Measurements from ENCODE around the gene ASB10. TPM values are rescaled to one million over a fixed set of nuclear protein-coding genes. Genes with fewer than 3 reads are reported as not detected.

Gene ASB10, protein sequence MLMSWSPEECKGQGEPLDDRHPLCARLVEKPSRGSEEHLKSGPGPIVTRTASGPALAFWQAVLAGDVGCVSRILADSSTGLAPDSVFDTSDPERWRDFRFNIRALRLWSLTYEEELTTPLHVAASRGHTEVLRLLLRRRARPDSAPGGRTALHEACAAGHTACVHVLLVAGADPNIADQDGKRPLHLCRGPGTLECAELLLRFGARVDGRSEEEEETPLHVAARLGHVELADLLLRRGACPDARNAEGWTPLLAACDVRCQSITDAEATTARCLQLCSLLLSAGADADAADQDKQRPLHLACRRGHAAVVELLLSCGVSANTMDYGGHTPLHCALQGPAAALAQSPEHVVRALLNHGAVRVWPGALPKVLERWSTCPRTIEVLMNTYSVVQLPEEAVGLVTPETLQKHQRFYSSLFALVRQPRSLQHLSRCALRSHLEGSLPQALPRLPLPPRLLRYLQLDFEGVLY
- total RNA-seq = not detected
- polyA plus RNA-seq (ENCODE audit: insufficient read length in 2 of 2) = under 1 TPM in 1 of 2 donors, not detected in 1; 0.12 TPM
- long read RNA-seq, donor 1 = 0 reads
- long read RNA-seq, donor 2 = 0 reads
- long read RNA-seq, donor 3 = 0 reads
- long read RNA-seq, donor 4 = 0 reads

DNA sequence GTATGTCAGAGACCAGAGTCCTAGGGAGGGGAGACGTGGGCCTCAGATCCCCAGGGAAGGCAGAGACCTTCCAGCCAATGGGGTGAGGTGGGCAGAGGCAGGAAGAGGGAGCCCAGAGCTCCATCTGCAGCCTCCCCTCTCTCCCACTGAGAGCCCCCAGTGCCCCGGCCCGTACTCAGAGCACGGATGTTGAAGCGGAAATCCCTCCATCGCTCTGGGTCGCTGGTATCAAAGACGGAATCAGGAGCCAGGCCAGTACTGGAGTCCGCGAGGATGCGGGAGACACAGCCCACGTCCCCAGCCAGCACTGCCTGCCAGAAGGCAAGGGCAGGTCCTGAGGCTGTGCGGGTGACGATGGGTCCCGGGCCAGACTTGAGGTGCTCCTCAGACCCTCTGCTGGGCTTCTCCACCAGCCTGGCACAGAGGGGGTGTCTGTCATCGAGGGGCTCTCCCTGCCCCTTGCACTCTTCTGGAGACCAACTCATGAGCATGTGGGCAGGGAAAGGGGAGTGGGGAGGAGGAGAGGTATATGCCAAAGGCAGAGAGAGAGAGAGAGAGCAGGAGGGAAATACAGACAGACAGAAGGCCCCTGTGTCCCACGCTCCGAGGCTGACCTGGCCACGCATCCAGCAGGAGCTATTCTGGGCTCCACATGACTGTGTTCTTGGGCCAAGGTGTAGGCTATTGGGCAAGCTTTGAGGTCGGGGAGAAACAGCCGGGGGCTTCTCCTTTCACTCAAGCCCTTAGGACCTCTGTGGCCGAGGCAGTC lies at the start of gene ASB10:
Gene ASB10 (minus strand): TSS at position 611 of the 769 bp plus-strand sequence. CDS start 120 bp downstream, at position 491.
- Histone ChIP-seq H3K27ac (ENCODE audit: low read depth, low read length) (no peak within 1 kb of the TSS), H3K4me1 (ENCODE audit: control insufficient read depth, insufficient read depth, low read length) (peaks cover 2% of the 10 kb centered on the region), H3K36me3 (ENCODE audit: control insufficient read depth, insufficient read depth, low read length) (no peaks in the 10 kb centered on the region), H3K4me3 (ENCODE audit: low read depth, low read length) (no peak within 1 kb of the TSS), H3K27me3 (ENCODE audit: control insufficient read depth, insufficient read depth, low read length) (no peaks in the 10 kb centered on the region), H3K9me3 (ENCODE audit: control insufficient read depth, insufficient read depth, low read length) (no peaks in the 10 kb centered on the region)
- 74% methylated on average over 21 of the region's 22 CpGs for WGBS (ENCODE audit: insufficient coverage)
- DNase-seq (ENCODE audit: low read depth in 4 of 6, low spot score in 6 of 6) = no peak

DNA sequence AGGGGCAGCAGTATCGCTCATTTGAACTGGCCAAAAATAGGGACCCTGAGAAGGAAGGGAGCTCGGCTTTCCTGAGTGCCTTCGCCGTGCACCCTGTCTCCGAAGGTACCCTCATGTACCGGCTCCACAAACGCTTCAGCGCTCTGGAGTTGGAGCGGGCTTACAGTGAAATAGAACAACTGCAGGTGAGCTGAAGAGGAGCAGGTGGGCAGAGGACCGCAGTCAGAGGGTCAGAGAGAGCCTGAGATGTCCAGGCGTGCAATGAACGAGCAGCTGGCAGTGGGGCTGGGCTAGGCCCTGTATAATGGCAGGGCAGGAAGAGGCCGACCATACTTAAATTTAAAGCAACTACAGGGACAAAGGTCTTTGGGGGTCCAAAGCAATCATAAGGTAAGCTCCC lies 49.4 kb upstream of the ASB10 start:
- H3K36me3 ChIP-seq (ENCODE audit: control insufficient read depth, insufficient read depth, low read length) = peaks cover 78% of the 10 kb centered on the region
- 97% methylated on average over 13 of the region's 13 CpGs for WGBS (ENCODE audit: insufficient coverage)

DNA sequence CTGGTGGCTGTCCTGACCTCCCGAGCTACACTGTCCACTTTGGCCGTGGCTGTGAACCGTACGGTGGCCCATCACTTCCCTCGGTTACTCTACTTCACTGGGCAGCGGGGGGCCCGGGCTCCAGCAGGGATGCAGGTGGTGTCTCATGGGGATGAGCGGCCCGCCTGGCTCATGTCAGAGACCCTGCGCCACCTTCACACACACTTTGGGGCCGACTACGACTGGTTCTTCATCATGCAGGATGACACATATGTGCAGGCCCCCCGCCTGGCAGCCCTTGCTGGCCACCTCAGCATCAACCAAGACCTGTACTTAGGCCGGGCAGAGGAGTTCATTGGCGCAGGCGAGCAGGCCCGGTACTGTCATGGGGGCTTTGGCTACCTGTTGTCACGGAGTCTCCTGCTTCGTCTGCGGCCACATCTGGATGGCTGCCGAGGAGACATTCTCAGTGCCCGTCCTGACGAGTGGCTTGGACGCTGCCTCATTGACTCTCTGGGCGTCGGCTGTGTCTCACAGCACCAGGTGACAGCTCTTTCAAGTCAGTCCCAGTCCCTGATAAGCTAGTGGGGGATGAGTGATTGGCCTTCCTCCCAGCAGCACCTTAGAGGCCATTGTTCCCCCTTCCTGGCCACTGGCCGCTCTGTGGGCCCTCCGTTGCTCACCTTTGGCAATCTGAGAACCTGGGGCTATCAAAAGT lies 48.2 kb upstream of the ASB10 start:
- H3K4me3 ChIP-seq (ENCODE audit: low read depth, low read length) = no peak overlapping the region
- H3K36me3 ChIP-seq (ENCODE audit: control insufficient read depth, insufficient read depth, low read length) = peaks cover 69% of the 10 kb centered on the region
- H3K27ac ChIP-seq (ENCODE audit: low read depth, low read length) = no peak overlapping the region
- DNase-seq (ENCODE audit: low read depth in 4 of 6, low spot score in 6 of 6) = no peak
- peaks cover 22% of the 10 kb centered on the region for H3K4me1 ChIP-seq (ENCODE audit: control insufficient read depth, insufficient read depth, low read length)
- H3K27me3 ChIP-seq (ENCODE audit: control insufficient read depth, insufficient read depth, low read length) = no peaks in the 10 kb centered on the region
- H3K9me3 ChIP-seq (ENCODE audit: control insufficient read depth, insufficient read depth, low read length) = no peaks in the 10 kb centered on the region
- WGBS (ENCODE audit: insufficient coverage) = 91% methylated on average over 28 of the region's 28 CpGs

More for the DNA sequence above, 49.4 kb upstream of the ASB10 start:
- Histone ChIP-seq H3K4me1 (ENCODE audit: control insufficient read depth, insufficient read depth, low read length) (peaks cover 22% of the 10 kb centered on the region), H3K9me3 (ENCODE audit: control insufficient read depth, insufficient read depth, low read length) (no peaks in the 10 kb centered on the region), H3K27me3 (ENCODE audit: control insufficient read depth, insufficient read depth, low read length) (no peaks in the 10 kb centered on the region), H3K27ac (ENCODE audit: low read depth, low read length) (no peak overlapping the region), H3K4me3 (ENCODE audit: low read depth, low read length) (no peak overlapping the region)
- no peak for DNase-seq (ENCODE audit: low read depth in 4 of 6, low spot score in 6 of 6)

DNA sequence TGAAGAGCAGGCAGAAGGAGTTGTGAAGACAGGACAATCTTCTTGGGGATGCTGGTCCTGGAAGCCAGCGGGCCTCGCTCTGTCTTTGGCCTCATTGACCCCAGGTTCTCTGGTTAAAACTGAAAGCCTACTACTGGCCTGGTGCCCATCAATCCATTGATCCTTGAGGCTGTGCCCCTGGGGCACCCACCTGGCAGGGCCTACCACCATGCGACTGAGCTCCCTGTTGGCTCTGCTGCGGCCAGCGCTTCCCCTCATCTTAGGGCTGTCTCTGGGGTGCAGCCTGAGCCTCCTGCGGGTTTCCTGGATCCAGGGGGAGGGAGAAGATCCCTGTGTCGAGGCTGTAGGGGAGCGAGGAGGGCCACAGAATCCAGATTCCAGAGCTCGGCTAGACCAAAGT lies 46.8 kb upstream of the ASB10 start:
- DNase-seq (ENCODE audit: low read depth in 4 of 6, low spot score in 6 of 6) = no peak
- no peaks in the 10 kb centered on the region for H3K9me3 ChIP-seq (ENCODE audit: control insufficient read depth, insufficient read depth, low read length)
- H3K4me3 ChIP-seq (ENCODE audit: low read depth, low read length) = peak overlapping the region; percentile 82
- no peak overlapping the region for H3K27ac ChIP-seq (ENCODE audit: low read depth, low read length)
- peaks cover 22% of the 10 kb centered on the region for H3K4me1 ChIP-seq (ENCODE audit: control insufficient read depth, insufficient read depth, low read length)
- H3K27me3 ChIP-seq (ENCODE audit: control insufficient read depth, insufficient read depth, low read length) = no peaks in the 10 kb centered on the region
- 82% methylated on average over 9 of the region's 9 CpGs for WGBS (ENCODE audit: insufficient coverage)
- peaks cover 55% of the 10 kb centered on the region for H3K36me3 ChIP-seq (ENCODE audit: control insufficient read depth, insufficient read depth, low read length)

DNA sequence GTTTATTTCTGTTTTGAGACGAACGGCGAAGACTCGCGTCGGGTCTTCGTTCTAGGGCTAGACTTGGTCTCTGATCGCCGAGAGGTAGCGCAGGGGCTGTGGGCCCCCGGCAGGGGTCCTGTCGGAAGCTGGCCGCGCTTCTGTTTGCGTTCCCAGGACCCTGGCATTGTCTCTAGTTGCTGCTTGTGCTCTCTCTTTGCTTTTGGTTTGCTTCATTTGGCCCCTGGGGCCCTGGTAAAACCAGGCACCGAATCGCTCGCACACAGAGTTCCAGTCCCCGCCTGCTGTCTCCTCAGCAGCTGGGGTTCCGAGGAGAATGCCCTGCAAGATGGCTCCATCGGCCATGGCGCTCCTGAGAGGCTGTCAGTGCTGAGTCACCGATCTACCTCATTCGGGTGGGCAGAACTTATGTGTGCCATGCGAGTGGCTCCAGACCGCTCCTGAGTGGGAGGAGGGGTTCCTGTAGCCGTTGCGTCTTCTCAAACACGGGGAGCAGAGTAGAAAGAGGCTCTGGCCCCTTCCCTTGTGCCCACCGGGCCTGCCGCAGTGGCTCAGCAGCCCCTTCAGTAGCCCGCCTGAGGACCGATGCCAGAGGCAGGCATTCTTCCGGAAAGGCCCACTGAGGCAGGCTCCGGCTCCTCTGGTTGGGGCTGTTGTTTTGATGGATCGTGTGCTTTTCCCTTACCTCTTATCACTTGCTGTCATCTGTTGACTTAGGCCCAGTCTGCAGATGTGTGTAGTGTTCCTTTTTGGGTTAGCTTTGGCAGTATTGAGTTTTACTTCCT lies 46.1 kb upstream of the ASB10 start:
- WGBS (ENCODE audit: insufficient coverage) = 8% methylated on average over 33 of the region's 36 CpGs
- H3K27me3 ChIP-seq (ENCODE audit: control insufficient read depth, insufficient read depth, low read length) = no peaks in the 10 kb centered on the region
- peak in 2 of 6 donors; percentile 39 to 44 for DNase-seq (ENCODE audit: low read depth in 4 of 6, low spot score in 6 of 6)
- H3K36me3 ChIP-seq (ENCODE audit: control insufficient read depth, insufficient read depth, low read length) = peaks cover 48% of the 10 kb centered on the region
- no peaks in the 10 kb centered on the region for H3K9me3 ChIP-seq (ENCODE audit: control insufficient read depth, insufficient read depth, low read length)
- H3K4me3 ChIP-seq (ENCODE audit: low read depth, low read length) = peak overlapping the region; percentile 82
- peak overlapping the region; percentile 73 for H3K27ac ChIP-seq (ENCODE audit: low read depth, low read length)
- H3K4me1 ChIP-seq (ENCODE audit: control insufficient read depth, insufficient read depth, low read length) = peaks cover 23% of the 10 kb centered on the region

DNA sequence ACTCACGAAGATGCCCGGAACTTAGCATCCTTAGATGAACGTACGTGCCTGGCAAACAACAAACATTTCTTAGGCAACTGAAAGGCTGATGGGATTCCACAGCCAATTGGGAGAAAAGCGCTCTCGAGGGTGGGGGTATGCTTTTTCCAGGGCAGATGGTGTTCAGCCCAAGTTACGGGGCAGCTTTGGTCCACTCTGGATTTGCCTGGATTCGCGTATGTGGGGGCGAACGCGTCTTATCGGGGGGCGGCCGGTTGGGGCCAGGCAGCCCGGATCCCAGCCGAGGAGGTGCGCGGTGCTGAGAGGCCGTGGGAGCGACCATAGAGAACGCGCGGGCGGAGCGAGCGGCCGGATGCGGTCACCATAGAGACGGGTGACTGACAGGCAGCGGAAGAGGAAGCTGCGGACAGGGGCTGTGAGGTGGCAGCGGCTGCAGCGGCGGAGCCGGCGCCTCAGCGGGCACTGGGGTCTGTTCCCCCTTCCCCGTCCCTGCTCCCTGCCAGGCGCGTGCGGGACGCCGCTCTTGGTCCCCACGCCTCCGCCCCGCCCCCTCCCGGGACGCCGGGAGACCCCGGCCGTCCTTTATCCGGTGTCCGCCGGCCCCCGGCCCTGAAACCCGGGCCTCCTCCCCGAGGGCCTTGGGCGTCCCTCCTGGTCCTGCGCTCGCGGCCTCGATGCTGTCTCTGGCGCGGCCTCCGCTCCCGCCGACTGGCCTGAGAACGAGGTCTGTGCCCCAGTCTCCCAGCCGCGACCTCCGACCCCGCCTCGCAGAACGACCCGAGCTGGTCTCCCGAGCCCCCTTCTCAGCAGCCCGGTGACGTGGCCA lies 45.3 kb upstream of the ASB10 start, which contains the start of gene CHPF2:
Gene CHPF2 (plus strand): TSS at position 393 of the 826 bp plus-strand sequence. CDS start 1,529 bp downstream, outside the sequence.
- peak within 1 kb of the TSS; percentile 82 for H3K4me3 ChIP-seq (ENCODE audit: low read depth, low read length)
- peak within 1 kb of the TSS; percentile 73 for H3K27ac ChIP-seq (ENCODE audit: low read depth, low read length)
- under 1% methylated on average over 79 of the region's 79 CpGs for WGBS (ENCODE audit: insufficient coverage)
- peak in 4 of 6 donors; percentile 77 to 96 (median 90) for DNase-seq (ENCODE audit: low read depth in 4 of 6, low spot score in 6 of 6)
- H3K27me3 ChIP-seq (ENCODE audit: control insufficient read depth, insufficient read depth, low read length) = no peaks in the 10 kb centered on the region
- H3K9me3 ChIP-seq (ENCODE audit: control insufficient read depth, insufficient read depth, low read length) = no peaks in the 10 kb centered on the region
- H3K36me3 ChIP-seq (ENCODE audit: control insufficient read depth, insufficient read depth, low read length) = peaks cover 40% of the 10 kb centered on the region
- peaks cover 25% of the 10 kb centered on the region for H3K4me1 ChIP-seq (ENCODE audit: control insufficient read depth, insufficient read depth, low read length)

DNA sequence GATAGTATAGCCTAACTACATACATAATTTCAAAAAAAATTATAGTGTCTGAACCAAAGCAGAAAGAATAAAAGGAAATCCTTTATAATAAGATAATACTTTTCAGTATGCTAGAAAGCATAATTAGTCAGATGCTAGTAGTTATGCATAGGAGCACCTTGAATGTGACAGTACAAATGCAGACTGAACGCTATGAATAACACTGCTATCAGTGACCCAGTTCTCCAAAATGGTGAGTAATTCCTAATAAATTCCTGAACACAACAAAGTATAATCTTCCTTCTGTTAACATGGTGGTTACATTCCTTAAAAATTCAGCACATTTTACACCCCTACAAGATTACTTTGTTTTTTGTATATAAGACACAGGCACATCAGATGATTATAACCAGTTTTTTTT lies 44.0 kb upstream of the ASB10 start:
- no peak overlapping the region for H3K27ac ChIP-seq (ENCODE audit: low read depth, low read length)
- H3K4me1 ChIP-seq (ENCODE audit: control insufficient read depth, insufficient read depth, low read length) = peaks cover 31% of the 10 kb centered on the region
- no CpG with 5 or more reads among the region's 1 CpG for WGBS (ENCODE audit: insufficient coverage)
- DNase-seq (ENCODE audit: low read depth in 4 of 6, low spot score in 6 of 6) = no peak
- H3K9me3 ChIP-seq (ENCODE audit: control insufficient read depth, insufficient read depth, low read length) = no peaks in the 10 kb centered on the region
- H3K27me3 ChIP-seq (ENCODE audit: control insufficient read depth, insufficient read depth, low read length) = no peaks in the 10 kb centered on the region
- no peak overlapping the region for H3K4me3 ChIP-seq (ENCODE audit: low read depth, low read length)
- peaks cover 27% of the 10 kb centered on the region for H3K36me3 ChIP-seq (ENCODE audit: control insufficient read depth, insufficient read depth, low read length)

DNA sequence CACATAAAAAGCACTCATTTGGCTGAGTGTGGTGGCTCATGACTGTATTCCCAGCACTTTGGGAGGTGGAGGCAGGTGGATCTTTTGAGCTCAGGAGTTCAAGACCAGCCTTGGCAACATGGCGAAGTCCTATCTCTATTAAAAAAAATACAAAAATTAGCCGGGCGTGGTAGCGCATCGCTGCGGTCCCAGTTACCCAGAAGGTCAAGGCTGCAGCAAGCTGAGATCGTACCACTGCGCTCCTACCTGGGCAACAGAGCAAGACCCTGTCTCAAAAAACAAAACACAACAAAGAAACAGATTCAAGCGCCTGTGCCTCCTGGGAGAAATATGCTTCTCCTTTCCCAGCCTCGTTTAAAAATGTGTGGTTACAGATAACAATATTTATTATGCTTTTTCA lies 42.2 kb upstream of the ASB10 start:
- 98% methylated on average over 7 of the region's 10 CpGs for WGBS (ENCODE audit: insufficient coverage)
- Histone ChIP-seq H3K9me3 (ENCODE audit: control insufficient read depth, insufficient read depth, low read length) (no peaks in the 10 kb centered on the region), H3K4me3 (ENCODE audit: low read depth, low read length) (no peak overlapping the region), H3K4me1 (ENCODE audit: control insufficient read depth, insufficient read depth, low read length) (peaks cover 37% of the 10 kb centered on the region), H3K27me3 (ENCODE audit: control insufficient read depth, insufficient read depth, low read length) (no peaks in the 10 kb centered on the region), H3K27ac (ENCODE audit: low read depth, low read length) (no peak overlapping the region), H3K36me3 (ENCODE audit: control insufficient read depth, insufficient read depth, low read length) (peaks cover 16% of the 10 kb centered on the region)
- DNase-seq (ENCODE audit: low read depth in 4 of 6, low spot score in 6 of 6) = no peak

Data from spinal cord (tissue), 10 donors.